ENCODE measurements around the gene PLEKHF1. TPM values are rescaled to one million over a fixed set of nuclear protein-coding genes. Genes with fewer than 3 reads are reported as not detected.

The PLEKHF1 gene
- total and polyA plus RNA-seq, 2 of the 8 experiments (the other 6 are each of a cell fraction or from before 2014, with no cell fraction given) = 11.1 to 18.4 TPM

DNA sequence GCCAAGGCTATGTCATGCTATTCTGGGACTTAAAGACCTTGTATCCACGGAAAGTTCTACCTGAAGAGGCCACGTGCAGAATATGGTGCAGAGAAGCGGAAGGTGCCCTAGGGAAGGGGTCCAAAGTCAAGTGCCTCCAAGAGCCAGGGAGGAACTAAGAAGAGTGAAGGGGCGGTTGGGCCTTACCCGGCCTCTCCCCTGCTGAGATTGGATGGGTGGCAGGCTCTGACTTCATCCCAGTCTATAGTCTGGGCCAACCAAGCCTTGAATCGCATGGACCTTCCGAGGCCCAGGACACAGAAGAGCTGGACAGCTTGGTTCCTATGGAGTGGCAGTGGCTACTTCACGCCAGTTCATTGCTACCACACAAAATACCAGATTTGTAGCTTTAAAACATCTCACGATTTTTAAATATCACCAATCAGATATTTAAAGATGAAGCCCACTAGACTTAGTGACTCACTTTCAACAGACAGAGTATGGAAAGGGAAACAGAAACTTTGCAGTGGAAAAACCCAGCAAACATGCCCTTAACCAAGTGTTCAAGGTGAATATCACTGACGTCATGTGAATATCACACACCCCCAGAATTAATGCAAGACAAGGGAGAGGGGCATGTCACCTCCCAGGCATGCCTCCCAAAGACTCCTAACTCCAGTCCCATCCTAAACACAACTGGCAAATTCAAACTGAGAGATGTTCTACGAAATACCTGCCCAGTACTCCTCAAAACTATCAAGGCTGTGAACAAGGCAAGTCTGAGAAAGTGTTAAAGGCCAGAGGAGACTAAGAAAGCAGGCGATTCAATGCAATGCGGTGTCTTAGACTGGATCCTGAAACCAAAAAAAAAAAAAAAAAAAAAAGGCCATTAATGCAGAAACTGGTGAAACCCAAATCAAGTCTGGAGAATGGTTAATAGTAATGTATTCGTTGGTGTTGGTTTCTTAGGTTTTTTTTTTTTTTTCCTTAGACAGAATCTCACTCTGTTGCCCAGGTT lies 39.6 kb downstream of the PLEKHF1 start:
- no peak overlapping the region for H3K4me3 ChIP-seq (ENCODE audit: extremely low read depth in 1 of 4, insufficient read depth in 2 of 4, low read depth in 3 of 4, low read length in 4 of 4)
- ChIA-PET POLR2A (ENCODE audit: partially characterized antibody) (interaction anchor here (2.7 kb wide), 1 partner anchor 10 kb away, joined by 16 read pairs; the partner anchor contains the start of gene C19orf12), CTCF (ENCODE audit: partially characterized antibody) (interaction anchor here (1.3 kb wide), 1 partner anchor 11 kb away, joined by 3 read pairs; no protein-coding TSS in a partner anchor)
- H3K23ac ChIP-seq (ENCODE audit: insufficient read length) = no peak overlapping the region
- no peak overlapping the region for H4K91ac ChIP-seq (replicated peaks; ENCODE audit: insufficient read length, low read length)
- H3K9me3 ChIP-seq (ENCODE audit: insufficient read depth in 2 of 2, low read depth in 1 of 2, low read length in 1 of 2) = no peaks in the 10 kb centered on the region
- H3K27ac ChIP-seq (ENCODE audit: low read depth, low read length) = no peak overlapping the region
- H2BK120ac ChIP-seq (replicated peaks; ENCODE audit: low read depth, low read length) = no peak overlapping the region
- no peaks in the 10 kb centered on the region for H3K36me3 ChIP-seq (ENCODE audit: control insufficient read depth in 2 of 4, insufficient read depth in 4 of 4, low read length in 3 of 4)
- H2BK12ac ChIP-seq (ENCODE audit: low read depth, low read length) = no peak overlapping the region
- no peak overlapping the region for H4K5ac ChIP-seq (ENCODE audit: insufficient read length, low read depth, low read length)
- H2AK5ac ChIP-seq (ENCODE audit: low read depth, low read length) = no peak overlapping the region
- no peaks in the 10 kb centered on the region for H4K20me1 ChIP-seq (replicated peaks in 1 of 2; ENCODE audit: control insufficient read depth in 1 of 2, insufficient read depth in 2 of 2, low read length in 2 of 2)
- no peaks in the 10 kb centered on the region; a peak in 1 of 7 replicates for H3K4me1 ChIP-seq (replicated peaks in 1 of 4; ENCODE audit: control insufficient read depth in 3 of 4, insufficient read depth in 4 of 4, low read length in 3 of 4)
- H3K79me2 ChIP-seq (ENCODE audit: control insufficient read depth in 1 of 2, insufficient read depth in 2 of 2, low read length in 2 of 2) = no peaks in the 10 kb centered on the region
- no peak overlapping the region for H4K8ac ChIP-seq (ENCODE audit: extremely low read depth, insufficient read depth, low read length)
- peaks cover 4% of the 10 kb centered on the region; the same call in 1 of the 2 replicates for H3K79me1 ChIP-seq (ENCODE audit: low read depth, low read length)
- H2BK20ac ChIP-seq (ENCODE audit: low read length) = no peak overlapping the region
- no peak overlapping the region for H2BK15ac ChIP-seq (ENCODE audit: low read length)
- H2AFZ ChIP-seq (ENCODE audit: low read length) = no peak overlapping the region
- 90% methylated on average over 14 of the region's 14 CpGs; no CpG with 5 or more reads in 1 of the 2 experiments for WGBS, 2 experiments (ENCODE audit: extremely low coverage in 1 of 2, insufficient coverage in 1 of 2, insufficient read length in 1 of 2, insufficient replicate concordance in 2 of 2, low coverage in 1 of 2, low lambda C conversion rate in 2 of 2, missing lambda C conversion rate in 1 of 2)
- H3K9ac ChIP-seq (replicated peaks in 1 of 4; ENCODE audit: extremely low read depth in 1 of 4, low read depth in 3 of 4, low read length in 3 of 4) = no peak overlapping the region
- DNase-seq (ENCODE audit: low read depth in 1 of 2, low spot score in 2 of 2) (no peak), FAIRE-seq (no peak)
- no peaks in the 10 kb centered on the region for H3K27me3 ChIP-seq (replicated peaks in 1 of 4; ENCODE audit: control insufficient read depth in 3 of 4, extremely low read depth in 1 of 4, insufficient read depth in 3 of 4, low read length in 3 of 4)
- no peak overlapping the region for H2BK5ac ChIP-seq (ENCODE audit: low read depth, low read length)
- H3K56ac ChIP-seq (replicated peaks; ENCODE audit: insufficient read length, low read depth, low read length) = no peak overlapping the region
- H3K14ac ChIP-seq (ENCODE audit: insufficient read length) = no peak overlapping the region
- H3K23me2 ChIP-seq (ENCODE audit: low read depth, low read length) = no peaks in the 10 kb centered on the region
- no peak overlapping the region for H3K4ac ChIP-seq (replicated peaks; ENCODE audit: insufficient read length, low read depth, low read length)
- no peak overlapping the region for H3K18ac ChIP-seq (ENCODE audit: extremely low read depth, low read length)
- H3K4me2 ChIP-seq (ENCODE audit: insufficient read depth in 1 of 2, low read depth in 2 of 2, low read length in 2 of 2) = no peak overlapping the region
- TF ChIP-seq GTF2F1 (IDR thresholded peaks at IDR 0.05; ENCODE audit: borderline replicate concordance, low read depth, low read length) = no peak
- TF ChIP-seq, protein P1, sequence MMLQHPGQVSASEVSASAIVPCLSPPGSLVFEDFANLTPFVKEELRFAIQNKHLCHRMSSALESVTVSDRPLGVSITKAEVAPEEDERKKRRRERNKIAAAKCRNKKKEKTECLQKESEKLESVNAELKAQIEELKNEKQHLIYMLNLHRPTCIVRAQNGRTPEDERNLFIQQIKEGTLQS (IDR thresholded peaks at IDR 0.05; ENCODE audit: insufficient read depth, low read depth, low read length) = no peak
- no peak for TF ChIP-seq RAD21 (IDR thresholded peaks at IDR 0.05 in 1 of 2, conservative IDR thresholded peaks at IDR 0.05 in 1 of 2; ENCODE audit: low read depth in 2 of 2, low read length in 2 of 2)
- TF ChIP-seq TCF12 (IDR thresholded peaks at IDR 0.05; ENCODE audit: low read depth, low read length) = no peak
- no peak for TF ChIP-seq PHF8 (conservative IDR thresholded peaks at IDR 0.05; ENCODE audit: low read depth, low read length)
- TF ChIP-seq HDAC6 (IDR thresholded peaks at IDR 0.05; ENCODE audit: low read depth, low read length) = no peak
- TF ChIP-seq TEAD4 (IDR thresholded peaks at IDR 0.05; ENCODE audit: low read depth, low read length) = no peak
- TF ChIP-seq RNF2 (IDR thresholded peaks at IDR 0.05; ENCODE audit: borderline replicate concordance, low read depth, low read length, missing control alignments, poor library complexity, severe bottlenecking) = no peak
- no peak for TF ChIP-seq NRF1 (IDR thresholded peaks at IDR 0.05; ENCODE audit: low read depth, low read length)
- TF ChIP-seq MAFK (IDR thresholded peaks at IDR 0.05; ENCODE audit: low read depth, low read length) = no peak

Measured in H1 (cell line).